Astrocyte of the hippocampus (primary cell): Measurements from ENCODE around the gene ATP8B1.

ENCODE experiments used
- DNase-seq: peaks from one replicate; pipeline ENCODE4 v3.0.0; 2011; ENCODE audit warnings: low read depth, low spot score

The ATP8B1 gene

GRCh38 chr18:57819119-57819518, 16.0 kb upstream of the ATP8B1 start:
- no peak for DNase-seq

DNA sequence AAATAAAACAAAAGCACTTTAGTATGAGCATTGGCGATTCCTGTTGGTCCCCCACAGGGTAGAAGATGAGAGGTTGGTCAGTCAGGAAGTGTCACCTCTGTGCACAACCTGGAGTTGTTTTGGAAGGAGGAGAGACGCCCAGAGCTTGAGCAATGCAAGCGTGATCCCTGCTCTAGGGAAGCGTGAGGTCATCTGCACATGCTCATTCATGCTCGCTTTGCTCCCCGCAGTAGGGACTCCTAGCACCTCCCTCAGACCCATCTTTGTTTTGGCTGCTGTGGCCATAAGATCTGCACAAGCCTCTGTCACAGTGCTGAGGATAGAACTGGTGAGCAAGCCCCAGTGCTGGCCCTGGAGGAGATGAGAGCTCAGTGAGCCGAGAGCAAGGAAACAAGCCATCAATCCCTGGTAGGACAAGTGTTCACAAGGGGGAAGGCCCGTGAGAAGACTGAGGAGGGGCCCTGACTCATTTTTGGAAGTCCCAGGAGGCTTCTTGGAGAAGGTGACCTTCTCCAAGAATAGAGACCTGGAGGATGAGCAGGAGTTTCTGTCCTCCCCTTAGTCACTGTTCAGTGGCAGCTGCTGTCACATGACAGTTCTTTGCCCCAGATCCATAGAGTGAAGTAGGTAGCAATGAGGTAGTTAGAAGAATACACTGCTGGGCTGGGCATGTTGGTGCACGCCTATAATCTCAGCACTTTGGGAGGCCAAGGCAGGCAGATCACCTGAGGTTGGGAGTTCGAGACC, 13.3 kb upstream of the ATP8B1 start:
- DNase-seq = no peak

GRCh38 chr18:57814555-57814954, 11.4 kb upstream of the ATP8B1 start:
- no peak for DNase-seq

GRCh38 chr18:57813245-57813644, 10.1 kb upstream of the ATP8B1 start:
- peak; percentile 92 for DNase-seq

GRCh38 chr18:57812126-57812477, 9.0 kb upstream of the ATP8B1 start:
- DNase-seq = no peak

GRCh38 chr18:57811477-57812125, 8.5 kb upstream of the ATP8B1 start:
- DNase-seq = no peak

GRCh38 chr18:57809190-57809589, 6.1 kb upstream of the ATP8B1 start:
- no peak for DNase-seq

GRCh38 chr18:57807336-57808117, 4.4 kb upstream of the ATP8B1 start:
- peak; percentile 57 for DNase-seq

DNA sequence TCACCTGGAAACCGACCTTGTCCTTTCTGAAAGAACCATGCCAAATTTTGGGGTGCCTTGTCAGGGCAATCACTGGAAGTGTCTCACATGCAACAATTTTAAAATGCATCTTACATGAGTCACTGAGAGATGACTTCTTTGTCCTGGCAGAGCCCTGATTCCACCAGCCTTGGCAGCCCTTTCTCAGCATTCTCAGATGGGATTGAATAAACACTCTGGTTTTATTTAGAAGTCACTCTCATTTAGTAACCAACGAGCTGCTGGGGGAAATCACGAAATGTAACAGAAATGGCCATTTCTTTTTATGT, 3.8 kb upstream of the ATP8B1 start:
- peak; percentile 78 for DNase-seq

DNA sequence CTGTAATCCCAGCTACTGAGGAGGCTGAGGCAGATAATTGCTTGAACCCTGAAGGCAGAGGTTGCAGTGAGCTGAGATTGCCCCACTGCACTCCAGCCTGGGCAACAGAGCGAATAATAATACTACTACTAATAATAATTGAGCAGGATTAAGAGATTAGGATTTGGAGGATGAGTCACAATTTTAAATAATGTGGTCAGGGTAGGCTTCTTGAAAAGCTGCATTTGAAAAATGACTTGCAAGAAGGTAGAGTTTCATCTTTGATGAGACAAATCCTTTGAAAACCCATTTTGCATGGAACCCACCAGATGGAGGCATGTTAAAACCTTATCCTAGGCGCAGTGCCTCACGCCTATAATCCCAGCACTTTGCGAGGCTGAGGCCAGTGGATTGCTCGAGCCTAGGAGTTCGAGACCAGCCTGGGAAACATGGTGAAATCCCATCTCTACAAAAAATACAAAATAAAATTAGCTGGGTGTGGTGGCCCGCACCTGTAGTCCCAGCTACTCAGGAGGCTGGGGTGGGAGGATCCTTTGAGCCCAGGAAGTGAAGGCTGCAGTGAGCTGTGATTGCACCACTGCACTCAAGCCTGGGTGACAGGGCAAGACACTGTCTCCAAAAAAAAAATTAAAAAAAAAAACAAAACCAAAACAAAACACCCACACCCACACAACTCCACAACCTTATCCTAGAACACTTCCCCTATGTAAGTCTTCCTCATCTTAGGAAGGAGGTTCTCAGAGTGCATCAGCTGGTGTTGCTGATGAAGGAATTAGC, 3.3 kb upstream of the ATP8B1 start:
- DNase-seq = no peak

- DNase-seq = no peak
Measured at GRCh38 chr18:57805117-57805516, 2.0 kb upstream of the ATP8B1 start.

GRCh38 chr18:57804557-57804956, 1.4 kb upstream of the ATP8B1 start:
- DNase-seq = no peak

GRCh38 chr18:57802213-57803102, 657 bp downstream of the ATP8B1 start:
- DNase-seq = peak; percentile 39

GRCh38 chr18:57801761-57802212, 1.3 kb downstream of the ATP8B1 start:
- DNase-seq = peak; percentile 59

DNA sequence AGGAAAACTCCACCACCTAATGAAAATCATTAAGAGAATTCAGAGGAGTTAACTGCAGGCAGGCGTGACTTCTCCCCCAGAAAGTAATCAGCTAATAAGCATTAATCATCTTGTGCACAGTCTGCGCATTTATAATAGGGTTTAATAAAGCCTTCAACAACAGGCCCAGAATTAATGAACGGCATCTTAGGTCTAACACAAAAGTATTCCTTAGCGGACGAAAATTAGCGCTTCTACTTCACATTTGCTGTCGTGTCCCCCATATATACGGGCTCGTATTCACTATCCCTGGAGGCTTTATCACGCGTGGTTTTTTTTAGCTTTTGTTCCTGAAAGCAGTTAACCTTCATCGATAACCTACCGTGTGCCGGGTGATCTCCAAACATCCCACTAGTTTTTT, 1.8 kb downstream of the ATP8B1 start:
- DNase-seq = no peak

DNA sequence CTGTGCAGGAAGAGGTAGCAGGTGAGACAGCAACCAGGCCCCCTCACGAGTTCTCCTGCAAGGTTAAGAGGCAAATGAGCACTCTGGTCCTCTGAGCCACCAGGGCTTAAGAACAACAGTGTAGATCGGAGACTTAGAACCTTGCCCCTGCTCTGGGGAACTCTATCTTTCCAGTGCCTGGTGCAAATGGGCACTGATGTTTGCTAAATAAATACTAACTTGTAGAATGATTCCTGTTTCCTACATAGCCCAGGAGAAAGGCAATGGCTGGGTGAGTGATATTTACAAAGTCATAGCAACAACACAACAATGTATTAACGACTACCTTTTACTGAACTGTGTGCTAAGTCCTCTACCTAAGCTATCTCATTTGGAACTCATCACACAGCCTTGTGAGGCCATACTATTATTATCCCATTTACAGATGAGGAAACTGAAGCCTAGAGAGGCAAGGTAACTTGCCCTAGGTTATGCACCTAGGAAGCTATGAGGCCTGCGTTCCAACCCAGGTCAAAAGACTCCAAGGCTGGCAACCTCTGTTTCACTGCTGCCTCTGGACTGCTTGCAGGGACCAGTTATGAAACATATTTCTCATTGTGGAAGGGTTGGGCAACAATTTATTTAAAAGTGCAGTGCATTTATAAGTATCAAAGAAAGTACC, 4.3 kb downstream of the ATP8B1 start:
- DNase-seq = no peak

DNA sequence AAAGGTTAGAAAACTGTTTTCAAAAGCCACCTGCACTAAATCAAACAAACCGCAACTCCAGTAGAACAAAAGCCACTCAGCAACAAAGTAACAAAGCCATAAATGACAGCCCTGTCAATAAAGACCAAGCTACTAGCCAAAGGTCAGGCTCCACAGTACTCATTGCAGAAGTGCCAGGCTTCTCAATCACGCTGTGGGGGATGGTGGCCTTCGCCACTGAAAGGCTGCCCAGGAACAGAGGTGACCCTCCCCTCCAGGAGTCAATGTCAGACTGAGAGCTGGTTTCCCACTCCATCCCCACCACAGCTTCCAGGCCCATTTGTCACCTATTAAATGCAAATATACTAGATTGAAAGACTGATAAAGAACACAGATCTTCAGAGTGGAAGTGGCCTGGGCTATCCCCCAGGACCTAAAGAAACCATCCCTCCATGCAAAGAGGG, 5.9 kb downstream of the ATP8B1 start:
- peak; percentile 33 for DNase-seq

DNA sequence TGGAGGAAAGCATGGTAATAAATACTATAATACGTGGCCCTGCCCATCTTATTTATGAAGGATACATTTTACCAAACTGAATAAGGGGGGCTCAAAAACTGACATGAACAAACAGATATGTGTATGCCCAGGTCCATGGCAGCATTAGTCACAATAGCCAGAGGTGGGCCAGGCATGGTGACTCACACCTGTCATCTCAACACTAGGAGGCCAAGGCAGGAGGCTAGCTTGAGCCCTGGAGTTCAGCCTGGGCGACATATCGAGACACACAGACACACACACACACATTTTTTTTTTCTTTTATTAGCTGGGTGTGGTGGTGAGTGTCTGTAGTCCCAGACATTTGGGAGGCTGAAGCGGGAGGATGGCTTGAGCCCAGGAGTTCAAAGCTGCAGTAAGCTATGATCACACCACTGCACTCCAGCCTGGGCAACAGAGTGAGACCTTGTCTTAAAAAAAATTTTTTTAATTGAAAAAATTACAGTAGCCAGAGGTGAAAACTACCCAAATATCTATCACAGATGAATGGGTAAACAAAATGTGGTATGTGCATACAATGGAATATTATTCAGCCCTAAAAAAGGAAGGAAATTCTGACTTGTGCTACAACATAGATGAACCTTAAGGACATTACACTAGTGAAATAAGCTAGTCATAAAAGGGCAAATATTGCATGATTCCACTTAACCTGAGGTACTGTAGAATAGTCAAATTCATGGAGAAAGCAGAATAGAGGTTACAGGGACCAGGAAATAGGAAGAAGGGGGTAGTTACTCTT, 8.0 kb downstream of the ATP8B1 start:
- no peak for DNase-seq

- DNase-seq = no peak
Measured at GRCh38 chr18:57793302-57793986, 9.7 kb downstream of the ATP8B1 start.
